ENCODE results near the gene DIP2C. TPM values are rescaled to one million over a fixed set of nuclear protein-coding genes. Genes with fewer than 3 reads are reported as not detected.

Gene DIP2C
- total and polyA plus RNA-seq, 2 donors (not counting 1 experiment from before 2014, with no cell fraction given): 1.3 to 1.9 TPM

GRCh38 chr10:452512-453426 is 236.7 kb downstream of the DIP2C start:
- no peak for DNase-seq
- Histone ChIP-seq H3K9ac (ENCODE audit: low read length) (no peak overlapping the region), H3K4me3 (ENCODE audit: control extremely low read depth in 1 of 5, extremely low read depth in 1 of 5, insufficient read depth in 1 of 5, low read depth in 2 of 5, low read length in 4 of 5) (no peak overlapping the region), H3K79me2 (ENCODE audit: control insufficient read depth, insufficient read depth, low read length) (no peaks in the 10 kb centered on the region), H3K27me3 (replicated peaks in 1 of 4; ENCODE audit: control extremely low read depth in 1 of 4, control insufficient read depth in 3 of 4, insufficient read depth in 4 of 4, low read length in 3 of 4) (peaks cover 0 to 4% (median 0%) of the 10 kb centered on the region in 4 experiments), H3K4me1 (ENCODE audit: control insufficient read depth in 2 of 2, insufficient read depth in 2 of 2, low read length in 2 of 2) (peaks cover 14 to 15% of the 10 kb centered on the region in 2 donors), H3K36me3 (replicated peaks in 1 of 2; ENCODE audit: control extremely low read depth in 1 of 2, control insufficient read depth in 1 of 2, extremely low read depth in 1 of 2, insufficient read depth in 2 of 2, low read length in 1 of 2) (no peaks in the 10 kb centered on the region), H3K9me3 (ENCODE audit: control extremely low read depth in 1 of 3, control insufficient read depth in 2 of 3, insufficient read depth in 1 of 3, low read length in 2 of 3) (no peaks in the 10 kb centered on the region), H4K20me1 (ENCODE audit: control insufficient read depth, insufficient read depth, low read length, poor library complexity, severe bottlenecking) (no peaks in the 10 kb centered on the region), H3K27ac (ENCODE audit: low read length in 2 of 2) (no peak overlapping the region), H2AFZ (ENCODE audit: insufficient read depth, low read depth, low read length, poor library complexity, severe bottlenecking) (no peak overlapping the region), H3K4me2 (replicated peaks; ENCODE audit: low read depth, low read length, poor library complexity, severe bottlenecking) (no peak overlapping the region)
- intact Hi-C loops (cut with micrococcal nuclease): no loop called here
- Mint-ChIP-seq H3K27me3 (peaks cover 5% of the 10 kb centered on the region), H3K4me3 (no peak overlapping the region), H3K4me1 (peaks cover 22% of the 10 kb centered on the region), H3K27ac (no peak overlapping the region), H3K9me3 (ENCODE audit: insufficient read depth) (no peaks in the 10 kb centered on the region)
- ATAC-seq (ENCODE audit: low read depth): no peak
- no peak for TF ChIP-seq EZH2 (IDR thresholded peaks at IDR 0.05; ENCODE audit: borderline replicate concordance, insufficient read depth, low read depth, low read length, poor library complexity, severe bottlenecking)
- TF ChIP-seq, protein P1, sequence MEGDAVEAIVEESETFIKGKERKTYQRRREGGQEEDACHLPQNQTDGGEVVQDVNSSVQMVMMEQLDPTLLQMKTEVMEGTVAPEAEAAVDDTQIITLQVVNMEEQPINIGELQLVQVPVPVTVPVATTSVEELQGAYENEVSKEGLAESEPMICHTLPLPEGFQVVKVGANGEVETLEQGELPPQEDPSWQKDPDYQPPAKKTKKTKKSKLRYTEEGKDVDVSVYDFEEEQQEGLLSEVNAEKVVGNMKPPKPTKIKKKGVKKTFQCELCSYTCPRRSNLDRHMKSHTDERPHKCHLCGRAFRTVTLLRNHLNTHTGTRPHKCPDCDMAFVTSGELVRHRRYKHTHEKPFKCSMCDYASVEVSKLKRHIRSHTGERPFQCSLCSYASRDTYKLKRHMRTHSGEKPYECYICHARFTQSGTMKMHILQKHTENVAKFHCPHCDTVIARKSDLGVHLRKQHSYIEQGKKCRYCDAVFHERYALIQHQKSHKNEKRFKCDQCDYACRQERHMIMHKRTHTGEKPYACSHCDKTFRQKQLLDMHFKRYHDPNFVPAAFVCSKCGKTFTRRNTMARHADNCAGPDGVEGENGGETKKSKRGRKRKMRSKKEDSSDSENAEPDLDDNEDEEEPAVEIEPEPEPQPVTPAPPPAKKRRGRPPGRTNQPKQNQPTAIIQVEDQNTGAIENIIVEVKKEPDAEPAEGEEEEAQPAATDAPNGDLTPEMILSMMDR (IDR thresholded peaks at IDR 0.05): no peak
- 93% methylated on average over 22 of the region's 24 CpGs for WGBS (ENCODE audit: insufficient coverage)
- POLR2A ChIA-PET: no interaction called here
- CTCF ChIA-PET: no interaction called here

- TF ChIP-seq, protein P1 (IDR thresholded peaks at IDR 0.05): no peak
- no peak for TF ChIP-seq EZH2 (IDR thresholded peaks at IDR 0.05; ENCODE audit: borderline replicate concordance, insufficient read depth, low read depth, low read length, poor library complexity, severe bottlenecking)
- H2AFZ ChIP-seq (ENCODE audit: insufficient read depth, low read depth, low read length, poor library complexity, severe bottlenecking): no peak overlapping the region
- 79% methylated on average over 7 of the region's 7 CpGs for WGBS (ENCODE audit: insufficient coverage)
- H3K4me2 ChIP-seq (replicated peaks; ENCODE audit: low read depth, low read length, poor library complexity, severe bottlenecking): peak overlapping the region; percentile 56
- DNase-seq: no peak
- H3K27ac ChIP-seq (ENCODE audit: low read length in 2 of 2): no peak overlapping the region
- intact Hi-C loops (cut with micrococcal nuclease): no loop called here
- H3K79me2 ChIP-seq (ENCODE audit: control insufficient read depth, insufficient read depth, low read length): no peaks in the 10 kb centered on the region
- ChIA-PET POLR2A (no interaction called here), CTCF (no interaction called here)
- H3K27me3 ChIP-seq (replicated peaks in 1 of 4; ENCODE audit: control extremely low read depth in 1 of 4, control insufficient read depth in 3 of 4, insufficient read depth in 4 of 4, low read length in 3 of 4): peaks cover 0 to 4% (median 0%) of the 10 kb centered on the region in 4 experiments
- no peaks in the 10 kb centered on the region for H3K9me3 Mint-ChIP-seq (ENCODE audit: insufficient read depth)
- no peaks in the 10 kb centered on the region for H4K20me1 ChIP-seq (ENCODE audit: control insufficient read depth, insufficient read depth, low read length, poor library complexity, severe bottlenecking)
- H3K9me3 ChIP-seq (ENCODE audit: control extremely low read depth in 1 of 3, control insufficient read depth in 2 of 3, insufficient read depth in 1 of 3, low read length in 2 of 3): no peaks in the 10 kb centered on the region
- peaks cover 3% of the 10 kb centered on the region for H3K27me3 Mint-ChIP-seq
- no peak for ATAC-seq (ENCODE audit: low read depth)
- peaks cover 14 to 15% of the 10 kb centered on the region in 2 donors for H3K4me1 ChIP-seq (ENCODE audit: control insufficient read depth in 2 of 2, insufficient read depth in 2 of 2, low read length in 2 of 2)
- H3K36me3 ChIP-seq (replicated peaks in 1 of 2; ENCODE audit: control extremely low read depth in 1 of 2, control insufficient read depth in 1 of 2, extremely low read depth in 1 of 2, insufficient read depth in 2 of 2, low read length in 1 of 2): no peaks in the 10 kb centered on the region
- no peak overlapping the region for H3K4me3 Mint-ChIP-seq
- no peak overlapping the region for H3K9ac ChIP-seq (ENCODE audit: low read length)
- no peak overlapping the region for H3K27ac Mint-ChIP-seq
- peaks cover 22% of the 10 kb centered on the region for H3K4me1 Mint-ChIP-seq
- no peak overlapping the region for H3K4me3 ChIP-seq (ENCODE audit: control extremely low read depth in 1 of 5, extremely low read depth in 1 of 5, insufficient read depth in 1 of 5, low read depth in 2 of 5, low read length in 4 of 5)
Observed at GRCh38 chr10:451856-452255, 237.6 kb downstream of the DIP2C start.
